NCI-H524 treated with DMSO at 0.1 percent for 48 hours (cell line): Measurements from ENCODE around the gene RFX4.
"Not testable (repeated sequence)": the region's sequence is repeated elsewhere in the genome, so short reads cannot be mapped to it uniquely, and the experiment has no call there.

Experiments used
- DNase-seq: peaks from one replicate; lab custom pipeline; 2025; lab: John Stamatoyannopoulos, UW

Gene RFX4

DNA sequence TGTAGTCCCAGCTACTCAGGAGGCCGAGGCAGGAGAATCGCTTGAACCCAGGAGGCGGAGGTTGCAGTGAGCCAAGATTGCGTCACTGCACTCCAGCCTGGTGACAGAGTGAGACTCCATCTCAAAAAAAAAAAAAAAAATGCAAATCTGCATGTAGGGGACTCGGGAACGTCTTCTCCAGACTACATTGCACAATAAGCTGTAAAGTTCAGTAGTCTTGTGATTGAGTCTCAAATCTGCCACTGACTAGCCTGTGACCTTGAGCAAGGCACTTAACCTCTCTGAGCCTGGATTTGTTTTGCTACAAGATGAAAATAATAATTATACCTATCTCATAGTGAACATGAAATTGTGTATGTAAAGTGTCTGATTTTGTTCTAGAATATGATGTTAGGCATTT, 109.2 kb downstream of the RFX4 start:
- DNase-seq = not testable (repeated sequence)

DNA sequence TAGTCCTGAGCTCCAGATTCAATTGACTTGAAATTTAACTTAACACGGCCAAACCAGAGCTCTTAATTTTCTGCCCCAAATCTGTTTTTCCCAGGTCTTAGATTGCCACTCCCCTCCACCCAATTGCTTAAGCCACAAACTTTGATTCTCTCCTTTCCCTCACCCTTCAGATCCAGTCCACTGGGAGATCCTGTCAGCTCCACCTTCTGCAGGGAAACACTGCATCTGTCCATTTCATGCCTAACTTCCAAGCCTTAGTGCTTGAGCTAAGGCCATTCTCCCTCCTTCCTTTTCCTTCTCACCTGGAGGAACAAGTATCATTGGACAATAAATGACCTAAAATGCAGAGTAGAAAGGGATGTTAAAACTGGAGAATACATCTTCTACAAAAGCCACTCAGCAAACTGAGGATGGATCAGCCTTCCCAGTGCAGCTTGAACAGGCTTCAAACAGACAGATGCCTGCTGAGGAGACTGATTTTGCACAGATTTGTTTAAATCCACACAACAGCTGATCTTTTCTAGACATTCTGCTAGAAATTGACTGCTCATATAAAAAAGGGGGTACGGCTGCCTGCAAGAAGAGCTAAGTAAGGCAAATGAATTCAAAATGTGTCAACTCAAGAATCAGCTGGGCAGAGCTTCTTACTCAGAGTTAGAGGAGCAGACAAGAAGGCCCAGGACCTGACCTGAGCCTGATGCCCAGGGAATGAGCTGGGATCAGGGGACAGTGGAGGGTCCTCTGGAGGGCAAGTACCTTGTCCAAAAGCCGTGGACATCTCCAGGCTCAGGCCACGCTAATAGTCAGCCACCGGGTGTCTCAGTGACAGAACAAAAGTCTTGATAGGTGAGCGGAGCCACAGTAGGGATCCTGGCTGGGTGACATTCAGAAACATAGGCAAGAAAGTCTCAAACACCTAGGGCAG, 110.4 kb downstream of the RFX4 start:
- DNase-seq = no peak

DNA sequence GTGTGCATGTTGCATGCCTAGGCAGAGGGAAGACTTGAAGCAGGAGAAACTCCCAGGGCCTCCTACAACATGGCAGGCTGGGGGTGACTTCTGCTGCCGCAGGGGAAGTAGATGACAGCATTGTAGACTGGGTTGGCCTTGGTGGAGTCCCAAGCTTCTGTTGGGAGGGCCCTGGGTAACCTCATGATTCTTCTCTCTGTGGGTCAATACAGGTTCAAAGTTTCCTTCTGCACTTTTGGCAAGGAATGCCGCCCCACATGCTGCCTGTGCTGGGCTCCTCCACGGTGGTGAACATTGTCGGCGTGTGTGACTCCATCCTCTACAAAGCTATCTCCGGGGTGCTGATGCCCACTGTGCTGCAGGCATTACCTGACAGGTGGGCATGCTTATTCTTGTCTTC, 113.3 kb downstream of the RFX4 start:
- DNase-seq = no peak

DNA sequence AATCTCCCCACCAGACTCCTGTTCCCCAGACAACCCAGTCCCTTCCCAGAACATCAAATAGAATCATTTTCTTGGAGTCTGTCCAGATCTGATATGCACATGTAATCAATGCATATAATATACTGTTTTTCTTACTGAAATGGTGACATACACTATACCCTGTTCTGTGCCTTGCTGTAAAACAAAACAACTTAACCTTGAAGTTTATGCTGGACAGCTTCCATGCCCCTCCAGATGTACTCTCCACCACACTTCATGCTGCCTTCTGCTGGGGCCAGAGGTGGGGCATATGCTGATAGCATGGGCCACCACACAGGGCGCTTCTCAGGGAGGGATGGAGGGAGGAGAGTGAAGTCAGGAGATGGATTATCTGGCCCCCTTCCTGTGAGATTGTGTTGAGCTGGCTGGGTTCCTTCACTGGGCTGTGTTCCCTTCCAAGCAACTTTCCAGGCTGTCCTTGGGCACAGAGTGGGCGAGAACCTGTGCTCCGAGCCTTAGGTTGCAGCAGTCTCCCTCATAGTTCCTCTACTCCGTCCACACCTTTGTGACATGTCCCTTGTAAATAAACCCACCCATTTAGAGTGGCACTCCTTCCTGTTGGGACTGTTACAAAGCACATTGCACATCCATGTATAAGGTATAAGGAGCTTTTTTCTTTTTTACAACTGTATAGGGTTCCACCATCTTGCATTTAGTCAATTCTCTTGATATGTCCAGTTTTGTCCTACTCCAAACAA, 114.0 kb downstream of the RFX4 start:
- no peak for DNase-seq

DNA sequence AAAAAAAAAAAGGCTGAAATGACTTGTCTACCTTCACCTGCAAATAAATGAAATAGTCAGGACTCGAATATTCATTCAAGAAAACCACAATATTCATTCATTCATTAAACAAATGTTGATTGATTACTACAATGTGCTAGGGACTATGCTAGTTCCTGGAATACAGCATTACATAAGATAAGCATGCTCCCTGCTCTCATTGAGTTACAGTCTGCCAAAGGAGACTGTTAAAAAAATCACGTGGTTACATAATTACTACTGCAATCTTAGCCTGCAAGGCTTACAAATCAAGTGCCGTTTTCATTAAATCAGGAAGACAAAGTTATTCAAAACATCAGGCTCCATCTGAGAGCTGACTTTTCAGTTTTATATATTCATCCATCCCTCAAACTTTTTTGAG, 121.3 kb downstream of the RFX4 start:
- no peak for DNase-seq

DNA sequence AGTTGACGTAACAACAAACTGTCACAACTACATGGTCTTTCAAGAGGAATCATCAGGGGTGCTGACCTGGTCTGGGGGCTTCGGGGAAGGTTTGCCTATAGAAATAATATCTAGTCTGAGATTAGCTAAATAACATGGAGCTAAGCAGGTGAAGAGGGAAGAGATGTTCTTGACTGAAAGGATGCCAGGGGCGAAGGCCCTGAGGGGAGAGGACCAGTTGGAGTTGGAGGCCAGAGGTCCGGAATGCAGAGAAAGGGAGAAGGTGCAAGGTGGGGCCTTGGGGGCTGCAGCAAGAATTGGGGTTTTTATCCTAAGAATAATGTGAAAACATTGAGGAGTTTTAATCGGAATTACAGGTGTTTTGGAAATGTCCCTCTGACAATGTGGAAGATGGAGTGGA, 123.2 kb downstream of the RFX4 start:
- no peak for DNase-seq

DNA sequence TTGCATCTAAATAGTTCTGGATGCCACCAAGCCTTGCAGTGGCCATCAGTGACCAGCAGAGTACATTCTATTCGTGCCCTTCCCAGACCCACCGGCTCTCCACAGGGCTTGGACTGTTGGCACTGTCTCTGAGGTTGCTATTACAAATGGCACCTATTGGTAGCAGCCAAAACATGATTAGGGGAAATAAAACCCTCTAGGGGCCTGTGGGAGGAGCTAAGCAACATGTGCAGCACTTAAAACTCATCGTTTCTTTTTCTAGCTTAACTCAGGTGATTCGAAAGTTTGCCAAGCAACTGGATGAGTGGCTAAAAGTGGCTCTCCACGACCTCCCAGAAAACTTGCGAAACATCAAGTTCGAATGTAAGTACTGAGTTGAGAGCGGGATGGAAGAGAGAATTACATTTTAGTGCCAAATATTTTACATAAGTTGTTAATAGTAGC, 126.3 kb downstream of the RFX4 start:
- no peak for DNase-seq

DNA sequence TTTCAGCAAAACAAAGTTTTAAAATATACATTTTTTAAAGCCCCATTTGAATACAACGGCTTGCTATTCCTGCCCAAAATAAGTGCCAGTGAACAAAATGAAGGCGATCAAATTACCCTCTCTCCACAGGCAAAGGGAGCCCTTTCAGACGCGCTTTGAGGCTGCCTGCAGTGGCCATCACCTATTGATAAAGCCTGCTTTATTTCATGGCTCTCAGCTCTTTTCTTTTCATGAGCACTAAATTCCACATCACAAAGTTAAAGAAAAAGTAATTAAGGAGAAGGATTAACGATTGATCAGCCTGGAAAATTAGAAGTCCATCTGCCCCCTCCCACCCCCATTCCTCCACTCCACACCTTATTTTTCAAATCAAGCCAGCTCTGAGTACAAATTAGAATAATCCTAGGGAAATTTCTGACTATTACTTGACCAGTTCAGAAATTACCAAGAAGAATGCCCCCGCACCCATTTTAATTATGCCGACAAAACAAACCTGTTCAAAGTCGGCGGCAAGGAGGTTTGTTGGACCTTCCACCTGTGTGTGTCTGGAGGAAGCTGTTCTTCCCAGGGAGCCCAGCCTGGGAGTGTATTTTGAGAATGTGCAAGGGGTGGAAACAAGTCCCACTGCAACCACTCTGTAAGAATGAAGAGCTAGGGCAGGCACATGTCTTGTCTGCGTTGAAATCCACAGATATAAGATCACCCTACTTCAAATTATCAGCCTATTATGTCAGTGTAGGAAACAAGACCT, 127.5 kb downstream of the RFX4 start:
- no peak for DNase-seq

DNA sequence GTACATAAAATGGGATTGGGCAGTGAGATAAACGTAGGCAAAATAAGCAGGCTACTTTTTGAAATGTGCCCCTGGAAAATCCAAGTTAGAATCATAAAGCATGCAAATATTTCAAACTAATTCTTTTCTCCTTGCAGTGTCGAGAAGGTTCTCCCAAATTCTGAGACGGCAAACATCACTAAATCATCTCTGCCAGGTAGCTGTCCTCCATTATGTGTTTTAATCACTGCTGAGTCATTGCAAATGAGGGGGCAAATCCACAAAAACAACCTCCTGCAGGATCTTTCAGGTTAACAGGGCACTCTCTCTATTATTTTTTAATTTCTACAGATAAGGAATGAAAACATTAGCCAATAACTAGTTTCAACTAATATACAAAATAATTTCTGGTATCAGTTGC, 128.5 kb downstream of the RFX4 start:
- no peak for DNase-seq

DNA sequence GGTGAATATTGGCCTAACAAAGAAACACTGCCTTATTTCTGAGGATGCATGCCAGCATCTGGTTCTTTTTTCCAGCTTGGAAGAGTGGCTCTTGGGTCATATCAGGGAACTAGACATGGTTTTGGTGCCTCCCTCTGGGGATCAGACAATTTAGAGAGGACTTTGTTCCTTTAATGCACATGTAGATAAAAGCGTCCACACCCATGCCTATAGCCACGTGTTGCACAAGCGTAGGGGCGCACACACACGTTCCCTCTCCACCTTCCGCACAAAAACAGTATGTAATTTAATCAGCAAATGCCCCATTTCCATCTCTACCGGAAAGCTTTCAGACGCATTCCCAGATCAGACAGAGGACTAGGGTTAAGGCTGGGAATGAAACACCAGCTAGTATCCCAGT, 130.0 kb downstream of the RFX4 start:
- no peak for DNase-seq

DNA sequence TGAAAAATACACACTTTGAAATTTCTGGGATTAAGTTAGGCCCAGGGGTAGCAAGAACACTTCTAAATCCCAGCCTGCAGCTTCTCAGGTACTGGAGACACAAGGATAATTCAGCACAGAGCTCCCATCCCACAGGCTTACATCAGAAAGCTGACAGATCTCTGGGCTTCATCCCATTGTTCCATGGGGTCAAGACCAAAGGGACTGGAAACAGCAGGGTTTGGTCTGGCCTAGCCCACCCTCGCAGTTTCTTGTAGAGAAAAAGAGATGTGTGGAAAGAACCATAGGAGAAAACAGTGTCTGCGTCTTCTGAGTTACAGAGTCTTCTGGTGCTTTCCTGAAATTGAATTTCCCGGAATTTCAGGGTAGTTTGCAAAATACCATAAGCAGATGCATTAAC, 132.1 kb downstream of the RFX4 start:
- DNase-seq = no peak

DNA sequence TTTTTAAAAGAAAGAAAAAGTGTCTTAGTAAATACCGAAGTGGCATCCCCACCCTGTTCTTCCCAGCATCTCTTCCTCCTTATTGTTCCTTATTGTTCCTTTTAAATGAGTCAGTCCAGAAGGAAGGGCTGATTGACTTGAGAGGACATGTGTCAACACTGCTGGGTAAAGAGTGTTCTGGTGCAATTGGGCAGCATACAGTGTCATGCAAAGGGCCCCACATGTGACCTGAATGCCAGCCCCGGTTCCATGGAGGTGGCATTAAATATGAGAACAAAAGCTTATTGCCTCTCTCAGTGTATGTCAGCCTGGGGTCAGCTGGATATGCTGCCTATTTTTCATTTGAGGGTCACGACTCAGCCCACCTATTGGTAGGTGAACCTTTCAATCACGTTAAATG, 132.8 kb downstream of the RFX4 start:
- no peak for DNase-seq

DNA sequence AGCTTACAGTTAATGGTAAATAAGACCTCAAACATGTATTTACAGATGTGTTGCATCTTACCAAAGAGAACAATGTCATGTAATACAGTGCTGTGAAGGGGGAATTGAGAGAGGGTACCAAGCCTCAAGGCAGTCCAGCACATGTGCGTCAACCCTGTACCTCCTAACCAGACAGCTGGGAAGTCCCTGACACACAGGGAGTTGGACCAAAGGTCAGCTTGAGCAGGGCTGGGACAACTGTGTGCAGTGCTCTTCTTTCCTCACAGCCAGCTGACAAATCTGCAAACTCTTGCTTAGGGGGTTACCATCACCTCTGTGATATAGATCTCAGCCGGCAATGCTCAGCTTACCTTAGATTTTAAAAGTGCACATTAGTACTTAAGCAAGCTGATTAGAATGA, 134.9 kb downstream of the RFX4 start:
- no peak for DNase-seq

DNA sequence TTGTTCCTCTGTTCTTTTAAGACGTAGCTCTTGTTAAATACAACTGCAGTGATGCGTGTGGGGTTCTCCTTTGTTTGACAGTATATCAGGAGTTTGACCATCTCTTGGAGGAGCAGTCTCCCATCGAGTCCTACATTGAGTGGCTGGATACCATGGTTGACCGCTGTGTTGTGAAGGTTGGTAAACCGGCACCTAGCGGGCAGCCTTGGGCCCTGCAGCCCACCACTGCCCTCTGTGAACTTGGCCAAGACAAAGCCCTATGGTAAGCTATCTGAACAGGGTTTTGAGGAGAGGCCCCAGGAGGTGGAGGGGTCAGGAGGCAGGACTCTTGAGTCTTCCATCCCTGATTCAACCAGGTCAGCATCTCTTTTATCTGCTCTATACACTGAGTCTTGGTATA, 137.1 kb downstream of the RFX4 start:
- DNase-seq = no peak

DNA sequence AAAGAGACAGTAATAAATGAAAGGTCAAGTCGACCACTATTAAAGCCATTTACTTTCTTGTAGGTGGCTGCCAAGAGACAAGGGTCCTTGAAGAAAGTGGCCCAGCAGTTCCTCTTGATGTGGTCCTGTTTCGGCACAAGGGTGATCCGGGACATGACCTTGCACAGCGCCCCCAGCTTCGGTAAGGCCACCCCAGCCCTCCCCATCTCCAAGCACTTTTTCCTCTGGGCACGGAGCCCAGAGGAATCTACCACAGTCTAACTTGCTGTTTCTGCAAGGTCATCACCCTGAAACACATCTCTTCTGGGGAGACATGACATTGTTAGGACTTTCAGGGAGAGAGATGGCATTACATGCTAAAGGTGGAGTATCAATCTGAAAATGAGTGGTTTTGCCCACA, 137.9 kb downstream of the RFX4 start:
- DNase-seq = no peak

DNA sequence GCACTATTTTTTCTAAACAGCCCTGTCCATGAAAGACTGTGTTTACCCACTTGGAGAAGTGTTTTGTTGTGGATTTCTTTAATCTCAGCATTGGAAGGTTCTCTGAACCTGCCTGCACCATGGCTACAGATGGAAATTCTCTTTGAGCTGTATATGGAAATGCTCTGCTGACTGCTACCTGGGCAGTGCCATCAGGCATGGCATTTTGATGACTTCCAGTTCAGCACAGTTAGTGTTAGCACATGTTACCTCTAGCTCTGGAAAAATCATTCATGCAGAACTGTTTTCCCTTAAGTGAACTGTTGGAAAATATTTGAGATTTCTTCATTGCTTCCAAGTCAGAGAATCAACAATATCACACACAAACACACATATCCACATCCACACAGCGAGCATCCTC, 139.1 kb downstream of the RFX4 start:
- no peak for DNase-seq

DNA sequence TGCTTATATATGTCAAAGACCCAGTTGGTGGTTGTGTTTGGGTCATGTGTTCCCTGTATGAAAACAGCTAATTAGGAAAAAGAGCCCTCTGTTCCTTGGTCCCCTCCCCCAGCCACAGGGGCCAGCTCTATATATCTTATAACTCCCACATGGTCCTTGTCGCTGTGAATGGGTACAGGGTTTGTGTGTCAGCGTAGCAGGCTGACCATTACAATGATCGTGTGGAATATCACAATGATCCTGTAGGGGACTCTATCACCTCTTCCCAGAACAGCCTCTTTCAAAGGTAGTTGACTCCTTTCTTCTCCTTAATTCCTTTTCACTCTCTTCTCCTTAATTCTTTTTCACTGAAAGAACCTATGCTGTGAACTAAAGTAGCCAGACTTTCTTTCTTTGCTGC, 140.0 kb downstream of the RFX4 start:
- no peak for DNase-seq

DNA sequence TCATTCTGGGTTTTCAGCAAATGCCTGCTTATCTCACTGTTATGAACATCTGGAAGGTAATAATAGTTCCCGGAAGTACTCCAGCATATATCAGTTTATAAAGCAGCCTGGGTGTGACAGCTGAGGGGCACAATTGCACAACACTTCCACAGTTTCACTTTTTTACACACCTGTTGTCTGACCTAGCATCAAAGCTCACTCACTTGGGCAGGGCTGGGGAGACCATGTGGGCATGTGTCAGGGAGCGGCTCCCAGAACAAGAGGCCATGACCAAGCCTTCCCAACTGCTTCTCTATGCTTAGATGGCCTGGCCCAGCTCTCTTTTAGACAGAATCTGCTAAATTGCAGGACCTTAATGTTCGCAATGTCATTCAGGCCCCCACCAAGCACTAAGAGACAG, 140.6 kb downstream of the RFX4 start:
- no peak for DNase-seq

DNA sequence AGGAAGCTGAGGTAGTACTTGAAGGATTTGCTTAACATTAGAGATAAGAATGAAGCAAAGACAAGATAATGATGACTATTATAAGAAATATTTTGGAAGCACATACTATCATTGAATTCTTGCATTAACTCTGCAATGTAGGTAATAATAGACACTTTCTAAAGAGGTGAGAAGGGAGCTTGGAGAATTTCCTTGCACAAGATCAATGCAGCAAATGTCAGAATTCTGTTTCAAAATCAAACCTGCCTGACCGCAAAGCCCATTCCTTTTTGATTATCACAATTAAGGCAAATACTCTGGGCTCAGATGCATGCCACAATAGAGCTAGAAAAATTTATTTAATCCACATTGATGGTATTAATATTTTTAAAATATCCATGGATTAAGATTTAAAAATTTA, 141.3 kb downstream of the RFX4 start:
- DNase-seq = no peak

DNA sequence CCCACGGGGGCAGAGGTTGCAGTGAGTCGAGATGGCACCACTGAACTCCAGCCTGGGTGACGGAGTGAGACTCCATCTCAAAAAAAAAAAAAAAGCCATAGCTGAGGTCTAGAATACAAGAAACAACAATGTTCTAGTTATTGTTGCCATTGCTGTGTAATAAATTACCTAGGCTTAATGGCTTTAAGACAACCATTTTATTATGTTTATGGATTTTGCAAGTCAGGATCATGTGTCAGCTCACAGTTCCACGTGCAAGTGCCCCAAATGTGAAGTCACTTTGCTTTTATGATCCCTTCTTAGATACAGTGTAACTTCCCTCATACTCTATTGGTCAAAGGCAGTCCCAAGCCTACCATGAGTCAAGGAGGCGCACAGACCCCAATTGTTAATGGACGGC, 142.1 kb downstream of the RFX4 start:
- DNase-seq = no peak

DNA sequence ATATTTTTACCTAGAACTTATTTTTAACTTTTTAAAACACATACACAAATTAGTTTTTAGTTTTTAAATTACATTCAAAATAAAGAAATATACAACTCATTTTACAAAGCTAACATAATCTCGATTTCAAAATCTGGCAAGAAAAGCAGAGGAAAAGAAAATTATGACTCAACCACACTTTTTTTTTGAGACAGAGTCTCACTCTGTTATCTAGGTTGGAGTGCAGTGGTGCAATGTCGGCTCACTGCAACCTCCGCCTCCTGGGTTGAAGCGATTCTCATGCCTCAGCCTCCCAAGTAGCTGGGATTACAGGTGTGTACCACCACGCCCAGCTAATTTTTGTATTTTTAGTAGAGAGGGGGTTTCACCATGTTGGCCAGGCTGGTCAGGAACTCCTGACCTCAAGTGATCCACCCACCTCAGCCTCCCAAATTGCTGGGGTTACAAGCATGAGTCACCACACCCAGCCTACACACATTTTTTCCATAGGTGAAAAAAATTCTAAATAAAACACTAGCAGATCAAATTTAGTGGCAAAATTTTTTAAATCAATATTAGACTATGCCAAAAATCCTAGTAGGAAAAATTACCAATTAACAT, 143.9 kb downstream of the RFX4 start:
- DNase-seq = not testable (repeated sequence)

DNA sequence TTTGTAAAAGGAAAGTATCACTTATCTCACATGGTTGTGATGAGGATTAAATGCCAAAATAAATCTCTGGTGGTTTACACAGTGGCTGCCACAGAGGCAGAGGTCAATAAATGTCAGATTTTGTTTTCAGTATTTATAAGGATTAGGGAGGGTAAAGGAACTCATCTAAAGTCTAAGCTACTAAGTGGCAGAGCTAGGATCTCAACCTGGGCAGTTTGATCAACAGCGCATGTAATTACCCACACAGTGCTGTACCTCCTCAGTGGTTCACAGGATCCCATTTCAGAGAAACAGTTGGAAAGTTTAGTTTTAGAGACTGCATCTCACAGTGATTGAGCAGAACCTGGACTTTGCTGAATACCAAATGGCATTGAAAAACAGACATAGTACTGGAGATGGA, 146.8 kb downstream of the RFX4 start:
- peak; percentile 54 for DNase-seq
